GM19099 (cell line): ENCODE data around the gene MIF.

Experiments used
- POLR2A ChIP-seq: IDR thresholded peaks from 3 replicates; pipeline ENCODE4 v1.6.1; 2011; ENCODE audit warnings: low read depth; ENCODE audit not compliant: insufficient read length; ENCODE audit errors: extremely low read depth

MIF gene

DNA sequence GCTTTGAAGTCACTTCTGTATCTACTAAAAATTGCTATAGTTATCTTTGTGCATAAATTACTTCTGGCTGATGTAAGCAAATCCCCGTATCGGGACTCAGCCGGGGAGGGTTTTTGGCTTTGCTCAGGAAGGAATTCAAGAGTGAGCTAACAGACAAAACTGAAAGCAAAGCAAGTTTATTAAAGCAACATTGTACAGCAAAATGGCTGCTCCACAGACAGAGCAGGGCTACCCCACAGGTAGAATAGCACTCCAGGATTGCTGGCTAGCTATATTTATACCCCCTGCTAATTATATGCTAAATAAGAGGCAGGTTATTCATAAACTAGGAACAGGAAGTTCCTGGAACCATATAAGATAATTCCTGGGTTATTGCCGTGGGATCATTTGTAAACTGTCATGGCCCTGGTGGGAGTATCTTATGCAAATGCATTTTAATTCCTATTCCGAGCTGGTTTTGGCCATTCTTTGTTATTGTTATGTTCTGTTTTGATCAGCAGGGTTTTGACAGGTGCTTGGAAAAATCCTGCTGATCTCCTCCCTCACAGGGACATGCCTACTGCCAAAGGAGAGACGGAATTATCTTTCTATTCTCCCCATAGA is 15.2 kb downstream of the MIF start:
- no peak for TF ChIP-seq POLR2A

GRCh38 chr22:23910496-23911190 is 16.5 kb downstream of the MIF start:
- no peak for TF ChIP-seq POLR2A

DNA sequence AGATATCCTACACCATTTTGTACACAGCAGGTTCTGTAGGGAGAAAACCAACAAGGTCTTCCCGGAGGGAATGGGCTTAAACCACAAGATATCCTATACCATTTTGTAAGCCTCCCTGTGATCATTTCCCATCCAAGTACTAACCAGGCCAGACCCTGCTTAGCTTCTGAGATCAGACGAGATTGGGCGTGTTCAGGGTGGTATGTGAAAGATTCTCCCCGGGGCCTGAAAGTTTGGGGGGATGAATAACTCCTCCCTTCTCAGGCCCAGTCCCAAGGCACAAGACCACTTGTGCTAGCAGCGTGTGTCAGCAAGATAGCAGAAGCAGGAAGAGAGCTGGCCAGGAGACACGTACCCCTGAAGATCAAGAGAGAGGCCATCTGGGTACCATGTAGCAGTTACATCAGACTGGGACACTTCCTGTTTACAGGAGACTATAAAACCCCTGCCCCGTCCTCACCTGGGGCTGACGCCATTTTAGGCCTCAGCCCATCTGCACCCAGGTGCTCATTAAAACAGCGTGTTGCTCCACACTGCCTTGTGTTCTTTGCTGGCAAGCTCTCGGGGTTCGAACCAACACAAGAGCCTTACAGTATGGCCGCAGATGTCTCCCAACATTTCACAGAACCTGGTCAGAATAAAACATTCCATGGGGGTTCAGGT is 17.3 kb downstream of the MIF start:
- no peak for TF ChIP-seq POLR2A

- TF ChIP-seq POLR2A: no peak
These were observed 18.2 kb downstream of the MIF start for GRCh38 chr22:23912293-23912903.

- TF ChIP-seq POLR2A: no peak
These were observed 19.1 kb downstream of the MIF start for GRCh38 chr22:23913306-23913660.

DNA sequence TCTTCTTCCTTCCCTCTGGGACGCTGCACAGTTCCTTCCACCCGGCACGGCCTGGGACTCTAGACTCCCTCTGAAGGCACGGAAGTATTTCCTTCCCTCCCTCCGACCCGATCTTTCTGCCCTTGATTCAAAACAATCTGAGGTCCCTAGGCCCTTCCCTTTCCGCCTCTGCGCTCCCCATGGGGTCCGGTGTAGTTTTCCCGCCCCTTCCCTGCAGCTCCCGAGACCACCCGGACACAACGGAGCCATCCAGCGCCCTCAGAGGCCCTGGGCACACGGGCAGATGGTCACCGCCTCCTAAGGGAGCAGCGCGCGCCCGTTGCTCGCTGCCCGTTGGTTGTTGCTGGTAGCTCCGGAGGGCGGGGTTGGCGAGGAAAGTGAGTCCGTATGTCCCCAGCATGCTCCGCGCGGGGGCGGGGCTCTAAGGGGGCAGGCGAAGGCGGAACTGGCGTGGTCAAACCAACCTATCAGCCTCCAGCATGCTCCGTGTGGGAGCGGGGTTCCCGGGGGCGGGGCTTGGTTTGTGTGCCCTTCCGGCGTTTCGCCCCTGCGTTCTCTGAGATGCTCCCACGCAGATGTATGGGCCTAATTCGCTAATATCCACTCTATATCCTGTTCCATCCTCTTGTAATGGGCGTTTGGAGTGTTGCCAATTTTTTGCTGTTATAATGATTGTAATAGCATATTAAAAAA is 19.6 kb downstream of the MIF start:
- peak; percentile 98 for TF ChIP-seq POLR2A

DNA sequence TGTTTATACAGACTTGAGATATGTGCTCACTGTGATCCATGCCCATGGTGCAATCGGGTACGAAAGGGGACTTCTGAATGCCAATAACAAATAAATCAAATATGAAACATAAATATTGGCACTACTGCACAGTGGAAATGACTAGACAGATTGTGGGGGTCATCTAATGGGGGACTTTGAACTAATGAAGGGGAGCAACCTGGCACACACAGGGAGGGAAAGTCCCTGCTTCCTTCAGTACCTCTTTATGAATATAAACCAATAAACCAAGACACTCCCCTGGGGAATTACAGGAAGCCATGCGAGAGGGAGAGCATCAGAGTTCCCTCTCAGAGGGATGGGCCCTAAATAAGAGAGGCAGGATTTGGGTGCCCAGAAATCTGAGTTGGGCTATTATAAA is 21.1 kb downstream of the MIF start:
- TF ChIP-seq POLR2A: no peak

DNA sequence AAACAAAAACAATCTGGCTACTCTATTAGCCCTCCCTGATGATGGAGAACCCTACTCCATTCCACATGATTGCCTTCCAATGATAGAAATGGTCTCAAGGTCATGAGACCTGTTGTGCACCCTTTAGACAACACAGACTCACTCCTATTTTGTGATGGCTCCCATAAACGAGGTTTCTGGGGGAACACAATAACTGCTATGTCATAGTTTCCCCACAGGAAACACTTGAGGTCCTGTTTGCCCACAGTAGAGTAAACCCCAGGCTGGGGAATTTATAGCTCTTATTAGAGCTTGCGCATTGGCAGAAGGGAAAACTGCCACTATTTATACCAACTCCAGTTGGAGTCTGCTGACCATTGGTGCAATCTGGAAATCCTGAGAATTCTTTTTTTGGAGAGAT is 28.7 kb downstream of the MIF start:
- TF ChIP-seq POLR2A: no peak

- no peak for TF ChIP-seq POLR2A
These were observed 30.9 kb downstream of the MIF start for GRCh38 chr22:23925020-23925606.

DNA sequence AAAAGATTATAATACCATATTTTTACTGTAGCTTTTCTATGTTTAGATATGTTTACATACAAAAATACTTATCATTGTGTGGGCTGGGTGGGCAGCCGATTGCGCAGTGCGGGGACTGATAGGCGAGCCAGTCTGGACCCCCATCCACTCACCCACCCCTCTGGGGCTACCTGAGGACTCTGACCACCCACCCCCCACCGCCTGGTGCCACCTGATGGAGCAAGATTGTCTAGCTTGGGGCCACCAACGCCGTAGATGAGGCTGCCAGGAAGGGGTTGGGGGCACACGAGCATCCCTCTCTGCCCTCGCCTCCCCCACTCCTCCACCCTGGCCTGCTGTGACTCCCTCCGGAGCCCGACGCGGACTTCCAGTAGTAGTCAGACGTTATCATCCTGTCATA is 32.4 kb downstream of the MIF start:
- no peak for TF ChIP-seq POLR2A

GRCh38 chr22:23938328-23939016 is 44.3 kb downstream of the MIF start:
- TF ChIP-seq POLR2A: no peak

- TF ChIP-seq POLR2A: no peak
These were observed 44.8 kb downstream of the MIF start for GRCh38 chr22:23939017-23939357.
